ENCODE data around the gene GPR176.

DNA sequence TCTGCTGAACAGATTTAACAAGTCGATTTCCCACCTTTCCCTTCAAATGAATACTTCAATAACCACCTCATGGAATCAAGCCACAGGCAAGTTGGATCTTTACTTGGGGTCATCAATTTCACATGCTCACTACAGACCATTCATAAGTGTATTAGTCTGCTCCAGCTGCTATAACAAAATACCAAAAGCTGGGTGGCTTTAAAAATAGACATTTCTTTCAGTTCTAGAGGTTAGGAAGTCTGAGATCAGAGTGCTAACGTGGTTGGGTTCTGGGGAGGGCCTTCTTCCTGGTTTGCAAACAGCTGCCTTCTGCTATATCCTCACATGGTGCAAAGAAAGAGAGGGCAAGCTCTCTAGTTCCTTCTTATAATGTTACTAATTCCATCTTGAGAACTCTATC, 5.1 kb downstream of the GPR176 start:
- TF ChIP-seq POLR2A (IDR thresholded peaks at IDR 0.05), result no peak
- TF ChIP-seq, protein P1, sequence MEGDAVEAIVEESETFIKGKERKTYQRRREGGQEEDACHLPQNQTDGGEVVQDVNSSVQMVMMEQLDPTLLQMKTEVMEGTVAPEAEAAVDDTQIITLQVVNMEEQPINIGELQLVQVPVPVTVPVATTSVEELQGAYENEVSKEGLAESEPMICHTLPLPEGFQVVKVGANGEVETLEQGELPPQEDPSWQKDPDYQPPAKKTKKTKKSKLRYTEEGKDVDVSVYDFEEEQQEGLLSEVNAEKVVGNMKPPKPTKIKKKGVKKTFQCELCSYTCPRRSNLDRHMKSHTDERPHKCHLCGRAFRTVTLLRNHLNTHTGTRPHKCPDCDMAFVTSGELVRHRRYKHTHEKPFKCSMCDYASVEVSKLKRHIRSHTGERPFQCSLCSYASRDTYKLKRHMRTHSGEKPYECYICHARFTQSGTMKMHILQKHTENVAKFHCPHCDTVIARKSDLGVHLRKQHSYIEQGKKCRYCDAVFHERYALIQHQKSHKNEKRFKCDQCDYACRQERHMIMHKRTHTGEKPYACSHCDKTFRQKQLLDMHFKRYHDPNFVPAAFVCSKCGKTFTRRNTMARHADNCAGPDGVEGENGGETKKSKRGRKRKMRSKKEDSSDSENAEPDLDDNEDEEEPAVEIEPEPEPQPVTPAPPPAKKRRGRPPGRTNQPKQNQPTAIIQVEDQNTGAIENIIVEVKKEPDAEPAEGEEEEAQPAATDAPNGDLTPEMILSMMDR (IDR thresholded peaks at IDR 0.05), result no peak
